Fibroblast of skin of scalp (primary cell): ENCODE measurements around the gene RNF217.

Source experiments
- DNase-seq: peaks from one replicate; pipeline ENCODE4 v3.0.0-alpha.2; 2013

Gene RNF217

DNA sequence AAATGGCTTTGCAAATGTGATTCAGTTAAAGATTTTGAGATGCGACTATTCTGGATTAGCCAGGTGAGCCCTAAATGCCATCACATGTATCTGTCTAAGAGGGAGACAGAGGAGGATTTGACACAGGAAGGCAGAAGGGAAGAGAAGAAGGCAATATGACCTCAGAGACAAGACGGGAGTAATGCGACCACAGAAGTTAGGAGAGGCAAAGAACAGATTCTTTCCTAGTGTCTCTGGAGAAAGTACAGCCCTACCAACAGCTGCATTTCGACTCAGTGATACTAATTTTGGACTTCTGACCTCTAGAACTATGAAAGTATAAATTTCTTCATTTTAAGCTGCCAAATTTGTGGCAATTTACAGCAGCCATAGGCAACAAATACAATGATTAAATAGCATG lies 167.1 kb downstream of the RNF217 start:
- no peak for DNase-seq

DNA sequence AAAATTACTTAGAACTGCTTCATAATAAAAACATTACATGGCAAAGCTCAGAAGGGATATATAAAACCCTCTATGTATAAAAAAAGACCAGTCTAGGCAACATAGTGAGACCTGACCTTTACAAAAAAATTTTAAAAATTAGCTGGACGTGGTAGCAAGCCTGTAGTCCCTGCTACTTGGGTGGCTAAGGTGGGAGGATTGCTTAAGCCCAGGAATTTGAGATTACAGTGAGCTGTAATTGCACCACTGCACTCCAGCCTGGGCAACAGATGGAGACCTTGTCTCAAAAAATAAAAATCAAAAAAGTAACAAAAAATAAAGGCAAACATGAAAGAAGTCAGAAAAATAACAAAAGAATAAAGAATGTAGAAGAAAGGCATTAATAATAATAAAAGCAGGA lies 169.8 kb downstream of the RNF217 start:
- no peak for DNase-seq

DNA sequence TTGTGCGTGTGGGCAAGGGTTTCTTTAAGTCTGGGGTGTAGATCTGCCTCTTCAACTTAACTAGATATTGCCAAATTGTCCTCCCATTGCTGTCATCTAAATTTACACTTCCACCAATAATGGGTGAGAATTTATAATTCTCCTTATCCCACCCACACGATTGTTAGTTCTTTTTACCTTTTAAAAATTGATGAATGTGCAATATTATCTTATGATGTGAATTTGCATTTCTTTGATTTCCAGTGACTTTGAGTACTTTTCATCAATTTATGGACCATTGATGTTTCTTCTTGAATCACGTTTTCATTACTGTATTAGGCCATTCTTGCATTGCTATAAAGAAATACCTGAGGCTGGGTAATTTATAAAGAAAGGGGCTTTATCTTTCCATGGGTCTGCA lies 174.1 kb downstream of the RNF217 start:
- DNase-seq = no peak

DNA sequence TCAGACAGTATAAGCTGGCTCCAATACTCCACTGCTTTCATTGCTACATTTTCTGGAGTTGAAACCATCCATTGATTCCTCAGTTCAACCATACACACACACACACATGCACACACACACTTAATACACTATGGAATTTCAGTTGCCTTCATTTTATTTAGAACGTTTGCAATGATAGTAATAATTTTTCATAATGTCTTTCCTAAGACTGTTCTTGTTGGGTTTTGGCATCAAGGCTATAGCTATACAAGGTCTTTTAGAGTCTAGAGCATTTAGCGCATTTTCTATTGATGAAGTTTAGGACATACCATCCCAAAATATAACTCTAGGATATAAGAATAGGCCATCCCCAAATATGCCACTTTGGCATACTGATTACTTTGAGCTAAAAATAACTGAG lies 175.8 kb downstream of the RNF217 start:
- no peak for DNase-seq

DNA sequence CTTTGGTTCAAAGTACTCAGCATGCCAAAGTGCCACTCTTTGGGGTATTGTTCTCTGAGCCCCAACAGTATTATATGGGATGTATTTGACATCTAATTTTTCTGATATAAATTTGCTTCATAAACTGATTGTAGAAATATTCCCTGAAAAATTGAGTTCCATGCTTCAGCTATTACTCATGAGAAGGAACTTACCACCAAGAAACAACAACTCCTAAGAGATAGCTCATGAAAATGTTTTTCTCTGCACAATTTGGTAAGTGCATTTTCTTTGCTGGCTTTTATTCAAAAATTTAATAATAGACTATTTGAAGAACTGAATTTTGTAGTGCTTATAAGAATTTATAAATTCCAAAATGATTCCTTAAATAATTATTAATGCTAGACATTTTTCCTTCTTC lies 178.6 kb downstream of the RNF217 start:
- DNase-seq = peak; percentile 83
